ENCODE measurements around the gene TUBB6.

GRCh38 chr18:12333506-12334290 lies 25.7 kb downstream of the TUBB6 start:
- TF ChIP-seq, protein P1, sequence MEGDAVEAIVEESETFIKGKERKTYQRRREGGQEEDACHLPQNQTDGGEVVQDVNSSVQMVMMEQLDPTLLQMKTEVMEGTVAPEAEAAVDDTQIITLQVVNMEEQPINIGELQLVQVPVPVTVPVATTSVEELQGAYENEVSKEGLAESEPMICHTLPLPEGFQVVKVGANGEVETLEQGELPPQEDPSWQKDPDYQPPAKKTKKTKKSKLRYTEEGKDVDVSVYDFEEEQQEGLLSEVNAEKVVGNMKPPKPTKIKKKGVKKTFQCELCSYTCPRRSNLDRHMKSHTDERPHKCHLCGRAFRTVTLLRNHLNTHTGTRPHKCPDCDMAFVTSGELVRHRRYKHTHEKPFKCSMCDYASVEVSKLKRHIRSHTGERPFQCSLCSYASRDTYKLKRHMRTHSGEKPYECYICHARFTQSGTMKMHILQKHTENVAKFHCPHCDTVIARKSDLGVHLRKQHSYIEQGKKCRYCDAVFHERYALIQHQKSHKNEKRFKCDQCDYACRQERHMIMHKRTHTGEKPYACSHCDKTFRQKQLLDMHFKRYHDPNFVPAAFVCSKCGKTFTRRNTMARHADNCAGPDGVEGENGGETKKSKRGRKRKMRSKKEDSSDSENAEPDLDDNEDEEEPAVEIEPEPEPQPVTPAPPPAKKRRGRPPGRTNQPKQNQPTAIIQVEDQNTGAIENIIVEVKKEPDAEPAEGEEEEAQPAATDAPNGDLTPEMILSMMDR (IDR thresholded peaks at IDR 0.05), result no peak
- TF ChIP-seq POLR2A (IDR thresholded peaks at IDR 0.05), result no peak
- no peak for TF ChIP-seq POLR2AphosphoS5 (IDR thresholded peaks at IDR 0.05)

Measured in breast epithelium (tissue), 3 donors.